Inferior parietal cortex (tissue), 1 donor: ENCODE results near the gene NPC1.
A peak's percentile ranks its signal among the peaks of the same experiment; 100 is the strongest.

ENCODE experiments used
- DNase-seq: peaks from one replicate; pipeline ENCODE4 v3.0.0-alpha.2; 2016; ENCODE audit errors: extremely low spot score

The NPC1 gene

DNA sequence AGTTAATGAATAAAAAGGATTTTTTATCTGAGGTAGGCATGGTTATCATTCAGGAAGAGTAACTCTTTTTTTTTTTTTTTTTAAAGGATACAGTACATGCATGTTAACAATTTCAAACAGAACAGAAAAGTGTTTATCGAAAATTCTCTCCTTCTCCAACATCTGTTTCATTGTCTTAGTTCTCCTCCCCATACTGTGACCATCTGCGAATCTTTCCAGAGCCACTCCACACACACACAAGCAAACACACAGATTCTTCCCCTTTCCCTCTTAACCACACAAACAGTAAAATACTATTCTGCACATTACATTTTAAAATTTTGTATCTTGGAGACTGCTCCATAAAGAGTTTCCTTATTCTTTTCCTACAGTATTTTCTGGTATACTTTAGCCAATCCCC, 38.0 kb downstream of the NPC1 start:
- no peak for DNase-seq

DNA sequence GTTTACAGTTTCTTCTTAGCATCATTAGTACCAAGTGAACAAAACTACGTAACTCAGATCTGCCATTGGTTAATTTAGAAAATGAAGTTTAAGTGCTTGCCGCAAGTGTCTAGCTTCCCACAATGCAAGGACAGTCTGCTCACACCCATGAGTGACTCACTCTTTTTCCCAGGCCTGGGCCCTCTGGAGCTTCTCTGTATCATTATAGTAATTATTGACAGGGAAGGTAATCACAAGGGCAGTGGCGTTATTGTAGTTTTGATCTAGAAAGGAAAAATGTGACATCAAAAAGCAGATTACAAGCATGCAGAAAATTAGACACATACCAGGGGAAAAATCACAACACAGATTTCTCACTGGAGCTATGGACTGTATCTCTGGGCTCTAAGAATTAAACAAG, 38.5 kb downstream of the NPC1 start:
- no peak for DNase-seq

DNA sequence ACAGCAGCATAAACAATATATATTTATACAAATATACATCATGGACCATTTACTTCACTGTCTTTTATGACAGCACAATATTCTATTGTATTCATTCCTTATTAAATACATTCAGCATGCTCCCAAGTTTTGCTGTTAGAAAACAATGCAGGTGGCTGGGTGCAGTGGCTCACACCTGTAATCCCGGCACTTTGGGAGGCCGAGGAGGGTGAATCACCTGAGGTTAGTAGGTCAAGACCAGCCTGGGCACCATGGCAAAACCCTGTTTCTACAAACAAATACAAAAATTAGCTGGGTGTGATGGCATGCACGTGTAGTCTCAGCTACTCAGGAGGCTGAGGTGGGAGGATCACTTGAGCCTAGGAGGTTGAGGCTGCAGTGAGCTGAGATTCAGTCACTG, 39.0 kb downstream of the NPC1 start:
- no peak for DNase-seq

DNA sequence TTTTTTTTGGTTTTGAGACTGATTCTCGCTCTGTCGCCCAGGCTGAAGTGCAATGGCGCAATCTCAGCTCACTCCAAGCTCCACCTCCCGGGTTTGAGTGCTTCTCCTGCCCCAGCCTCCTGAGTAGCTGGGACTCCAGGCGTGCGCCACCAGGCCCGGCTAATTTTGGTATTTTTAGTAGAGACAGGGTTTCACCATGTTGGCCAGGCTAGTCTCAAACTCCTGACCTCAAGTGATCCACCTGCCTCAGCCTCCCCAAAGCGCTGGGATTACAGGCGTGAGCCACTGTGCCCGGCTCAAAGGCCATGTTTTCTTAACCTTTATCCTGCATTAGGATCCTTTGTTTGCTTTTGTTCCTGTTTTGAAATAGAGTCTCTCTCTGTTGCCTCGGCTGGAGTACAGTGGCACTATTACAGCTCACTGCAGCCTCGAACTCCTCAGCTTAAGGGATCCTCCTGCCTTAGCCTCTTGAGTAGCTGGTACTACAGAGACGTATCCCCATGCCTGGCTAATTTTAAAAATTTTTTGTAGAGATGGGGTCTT, 41.0 kb downstream of the NPC1 start:
- DNase-seq, result no peak

DNA sequence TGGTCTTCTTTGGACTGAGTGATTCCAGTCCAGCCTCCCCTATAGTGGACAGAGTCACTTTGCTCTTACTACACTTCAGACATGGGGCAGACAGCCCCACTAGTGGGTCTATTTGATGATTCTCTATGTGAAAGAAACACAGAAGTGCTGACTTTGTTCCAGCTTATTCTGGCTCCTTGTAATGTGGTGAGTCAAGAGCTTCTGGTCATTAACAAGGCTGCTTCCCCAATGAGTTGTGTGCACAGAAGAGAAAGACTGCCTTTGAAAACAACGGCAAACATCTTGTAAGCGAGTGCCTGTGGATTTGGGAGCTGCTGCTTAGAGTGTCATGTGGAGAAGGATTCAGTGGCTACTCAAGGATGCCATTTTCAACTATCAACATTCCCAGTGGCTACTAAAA, 43.8 kb downstream of the NPC1 start:
- no peak for DNase-seq

DNA sequence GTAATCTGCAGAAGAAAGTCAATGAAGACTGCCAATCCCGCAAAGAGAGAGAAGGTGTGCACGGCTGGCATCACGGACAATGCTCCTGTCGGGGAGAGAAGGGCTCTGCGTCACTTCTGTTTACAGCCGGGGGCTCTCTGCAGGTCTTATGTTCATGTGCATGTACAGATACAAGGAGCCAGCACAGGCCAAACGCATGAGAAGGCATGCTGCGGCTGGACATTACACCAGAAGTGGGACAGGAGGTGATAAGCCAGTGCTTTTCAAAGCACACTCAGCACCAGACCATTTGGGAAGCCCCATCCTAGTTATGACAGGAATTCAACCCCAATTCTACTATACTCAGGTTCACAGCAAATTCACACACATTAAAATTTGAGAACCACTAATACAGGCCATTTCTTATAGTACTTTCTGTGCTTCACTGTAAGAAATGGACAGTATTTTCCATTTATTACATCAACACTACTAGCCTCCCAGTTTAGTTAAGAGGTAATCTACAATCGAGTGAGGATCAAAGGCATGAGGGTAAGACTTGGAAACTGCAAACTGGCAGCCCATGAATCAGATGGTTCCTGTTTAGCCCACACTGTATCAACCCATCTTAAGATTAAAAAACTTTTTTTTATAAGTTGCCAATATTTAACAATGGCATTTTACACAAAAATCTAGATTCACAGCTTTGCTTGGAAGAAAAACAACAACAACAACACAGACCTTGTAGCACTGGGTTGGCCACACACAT, 44.8 kb downstream of the NPC1 start:
- DNase-seq, result no peak

DNA sequence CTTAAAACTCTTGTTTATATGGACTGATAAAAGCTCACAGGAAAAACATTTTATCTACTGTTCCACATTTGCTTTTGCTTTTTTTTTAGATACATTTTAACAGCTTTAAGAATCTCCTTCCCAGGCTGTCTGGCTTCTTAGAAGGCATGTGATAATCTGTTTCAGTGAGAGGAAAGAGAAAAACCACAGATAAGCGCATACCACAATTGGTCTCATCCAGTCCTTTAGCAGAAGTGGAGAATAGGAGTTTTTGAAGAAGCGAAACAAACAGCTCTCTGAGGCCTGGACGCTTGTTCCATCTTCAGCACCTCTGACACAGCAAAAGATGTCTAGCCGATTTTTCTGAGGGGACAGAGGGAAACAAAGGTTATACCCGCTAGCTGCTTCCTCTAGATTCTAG, 45.4 kb downstream of the NPC1 start:
- DNase-seq, result peak; percentile 57

DNA sequence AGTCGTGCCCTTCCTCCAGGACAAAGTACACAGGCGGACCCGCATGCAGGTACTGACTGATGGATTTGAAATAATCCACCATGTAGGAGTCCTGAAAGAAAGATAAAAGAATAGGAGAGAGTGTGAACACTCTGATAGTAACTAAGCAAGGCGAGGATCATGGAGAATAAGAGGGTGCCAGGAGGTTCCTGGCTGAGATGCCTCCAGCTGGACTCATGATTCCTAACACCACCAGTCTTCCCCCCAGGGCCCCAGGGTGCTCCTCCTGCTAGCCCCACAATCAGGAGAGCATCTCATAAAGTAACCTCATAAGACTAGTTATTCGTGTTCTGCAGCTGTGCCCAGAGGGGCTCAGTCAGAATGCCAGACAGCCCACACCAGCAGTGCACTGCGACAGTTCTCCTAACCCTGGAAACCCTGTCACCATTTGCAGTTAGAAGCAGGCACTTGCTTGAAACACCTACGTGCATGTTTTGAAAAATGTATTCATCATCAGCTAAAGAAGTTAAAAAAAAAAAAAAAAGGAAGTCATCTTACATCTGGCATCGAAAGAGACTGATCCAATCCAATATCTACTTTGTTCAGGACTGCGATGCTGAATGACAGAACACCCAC, 46.3 kb downstream of the NPC1 start:
- DNase-seq, result no peak

DNA sequence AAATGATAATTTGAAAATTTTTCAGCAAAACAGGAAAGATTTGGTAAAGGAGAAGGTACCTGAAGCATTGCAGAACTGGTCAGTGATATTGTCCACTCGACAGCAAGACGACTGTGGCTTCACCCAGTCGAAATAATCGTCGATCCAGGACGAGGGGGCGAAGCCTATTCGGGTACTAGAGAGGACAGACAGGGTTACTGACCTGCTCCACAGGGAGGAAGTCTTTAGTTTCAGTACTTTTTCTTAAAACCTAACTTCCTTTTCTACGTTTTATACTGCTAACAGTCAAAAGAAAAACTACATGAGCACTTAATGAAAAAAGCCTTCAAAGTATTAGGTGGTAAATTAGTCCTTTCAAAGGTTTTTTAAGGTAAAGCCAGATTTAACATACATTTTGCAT, 47.0 kb downstream of the NPC1 start:
- no peak for DNase-seq

DNA sequence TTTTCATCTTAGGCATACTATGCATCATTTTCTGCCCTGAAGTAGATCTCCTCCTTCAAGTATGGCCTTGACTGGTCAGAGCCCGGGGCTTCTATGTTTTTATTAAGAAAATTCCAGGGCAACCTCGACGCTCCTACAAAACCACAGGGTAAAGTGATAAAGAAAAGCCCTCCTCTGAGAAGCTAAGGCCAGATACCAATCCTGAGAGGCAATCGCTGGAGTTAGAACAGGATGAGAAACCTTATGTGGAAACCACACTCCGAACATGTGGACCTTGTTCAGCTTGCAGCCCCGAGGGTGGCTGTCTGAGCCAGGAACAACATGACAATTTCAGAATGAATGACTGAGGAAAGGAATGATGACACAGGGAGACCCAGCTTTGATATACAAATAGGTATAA, 47.4 kb downstream of the NPC1 start:
- DNase-seq, result no peak

DNA sequence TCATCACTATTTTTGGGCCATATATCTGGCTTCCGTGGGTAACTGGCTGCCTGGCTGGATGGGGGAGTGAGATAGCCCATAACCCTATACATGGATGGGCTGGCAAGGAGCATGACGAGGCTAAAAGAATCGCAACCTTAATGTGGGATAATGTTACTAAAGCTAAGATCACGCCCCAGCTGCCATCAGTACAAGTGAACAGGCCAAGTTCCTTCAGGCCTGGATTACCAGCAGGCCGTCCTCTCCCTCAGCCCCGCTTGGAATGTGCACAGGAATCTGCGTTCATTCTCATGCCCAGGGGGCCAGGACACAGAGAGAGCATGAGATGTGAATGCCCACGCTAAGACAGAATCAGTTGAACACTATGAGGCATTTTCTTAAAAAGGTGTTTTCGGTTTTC, 48.3 kb downstream of the NPC1 start:
- DNase-seq, result no peak

DNA sequence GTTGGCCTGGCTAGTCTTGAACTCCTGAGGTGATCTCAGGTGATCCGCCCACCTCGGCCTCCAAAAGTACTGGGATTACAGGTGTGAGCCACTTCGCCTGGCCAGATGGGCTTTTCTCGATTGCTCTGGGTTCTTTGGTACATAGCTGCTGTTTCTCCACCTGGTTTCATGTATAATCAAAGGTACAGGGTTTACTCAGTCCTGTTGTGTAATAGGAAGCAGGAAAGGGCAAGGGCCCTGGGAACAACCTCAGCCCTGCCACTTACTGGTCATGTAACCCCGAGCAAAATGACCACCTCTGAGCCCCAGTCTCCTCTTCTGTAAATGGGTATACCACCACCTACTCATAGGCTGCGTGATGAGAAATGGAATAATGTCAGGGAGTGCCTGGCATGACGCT, 49.0 kb downstream of the NPC1 start:
- DNase-seq, result no peak

DNA sequence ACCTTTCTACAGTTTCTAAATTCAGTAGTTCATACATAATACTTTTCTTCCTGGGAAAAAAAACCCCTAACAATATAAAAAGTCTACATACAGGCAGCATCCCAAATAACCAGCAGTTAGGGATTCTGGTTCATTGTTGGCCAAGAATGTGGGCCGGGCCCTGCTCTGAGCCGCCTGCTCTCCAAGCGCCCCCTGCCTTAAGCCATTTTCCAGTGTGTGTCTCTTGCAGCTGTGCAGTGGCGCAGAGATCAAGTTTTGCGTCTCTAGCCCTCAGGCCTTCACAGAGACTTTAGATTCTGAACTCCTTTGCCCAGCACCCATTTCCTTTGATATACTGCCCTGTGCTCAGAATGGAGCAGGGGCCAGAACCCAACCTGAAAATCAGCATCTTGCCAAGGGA, 50.1 kb downstream of the NPC1 start:
- no peak for DNase-seq

DNA sequence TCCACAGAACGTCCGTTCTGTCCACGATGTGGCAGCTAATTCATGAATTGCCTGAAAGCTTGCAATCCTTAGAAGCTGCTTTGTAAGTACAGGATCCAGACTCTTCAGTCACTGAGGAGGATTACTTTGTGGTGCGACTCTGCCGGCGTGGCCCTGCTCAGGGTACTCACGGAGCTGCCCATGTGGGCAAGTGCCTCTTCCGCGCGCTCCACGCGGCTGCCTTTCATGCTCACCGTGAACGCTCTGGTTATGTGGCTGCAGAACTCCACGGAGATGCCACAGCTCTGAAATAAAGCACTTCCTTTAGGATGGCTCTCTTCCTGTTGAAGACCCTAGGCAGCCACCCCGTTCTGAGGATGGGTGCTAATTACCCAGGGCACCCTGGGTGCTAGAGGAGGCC, 52.0 kb downstream of the NPC1 start:
- DNase-seq, result no peak

DNA sequence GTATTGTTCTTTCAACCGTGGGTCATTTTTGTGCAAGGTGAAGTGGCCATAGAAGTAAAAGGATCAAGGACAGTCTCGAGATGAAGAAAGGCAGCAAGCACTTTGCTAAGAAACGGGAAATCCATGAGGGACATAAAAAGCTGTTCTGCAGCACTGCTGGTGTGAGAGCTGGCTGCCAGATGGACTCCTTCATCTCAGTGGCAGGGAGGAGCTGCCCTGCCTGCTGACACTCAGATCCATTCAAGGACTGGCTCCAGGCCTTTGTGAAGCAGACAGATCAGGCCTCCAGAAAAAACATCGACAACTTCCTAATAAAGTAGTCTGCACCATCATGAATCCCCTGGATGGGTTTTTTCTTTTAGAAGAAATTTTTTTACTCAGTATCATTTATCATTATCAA, 53.5 kb downstream of the NPC1 start:
- no peak for DNase-seq

DNA sequence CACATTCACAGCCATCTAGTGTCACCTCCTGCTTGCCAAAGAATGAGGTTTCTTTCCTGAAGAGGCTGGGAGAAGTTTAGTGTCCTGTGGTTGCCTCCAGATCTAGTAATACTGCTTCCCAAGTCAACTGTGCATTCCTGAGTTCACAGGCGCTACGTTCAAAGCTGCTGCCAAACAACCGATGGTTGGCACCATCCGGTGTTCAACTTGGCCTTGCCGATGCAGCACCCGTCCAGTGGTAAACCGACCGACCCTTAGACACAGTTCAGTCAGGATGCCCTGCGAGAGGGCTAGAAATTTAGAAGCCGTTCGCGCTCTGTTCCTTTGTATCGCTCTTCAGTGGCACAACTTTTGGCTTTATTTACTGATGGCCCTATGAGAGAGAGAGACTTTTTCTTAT, 54.4 kb downstream of the NPC1 start:
- no peak for DNase-seq

DNA sequence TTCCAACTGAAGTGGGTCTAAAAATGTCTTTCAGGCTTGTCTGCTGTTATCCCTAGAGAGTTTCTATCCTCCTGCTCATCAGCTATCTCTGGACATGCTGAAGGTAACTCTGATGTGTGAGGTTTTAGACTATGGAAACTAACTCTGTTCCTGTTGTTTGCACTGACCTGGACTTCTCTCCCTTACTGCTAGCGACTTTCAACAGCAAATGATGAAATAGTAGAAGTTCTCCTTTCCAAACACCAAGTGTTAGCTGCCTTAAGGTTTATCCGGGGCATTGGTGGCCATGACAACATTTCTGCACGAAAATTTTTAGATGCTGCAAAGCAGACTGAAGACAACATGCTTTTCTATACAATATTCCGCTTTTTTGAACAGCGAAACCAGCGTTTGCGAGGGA, 56.1 kb downstream of the NPC1 start:
- no peak for DNase-seq

DNA sequence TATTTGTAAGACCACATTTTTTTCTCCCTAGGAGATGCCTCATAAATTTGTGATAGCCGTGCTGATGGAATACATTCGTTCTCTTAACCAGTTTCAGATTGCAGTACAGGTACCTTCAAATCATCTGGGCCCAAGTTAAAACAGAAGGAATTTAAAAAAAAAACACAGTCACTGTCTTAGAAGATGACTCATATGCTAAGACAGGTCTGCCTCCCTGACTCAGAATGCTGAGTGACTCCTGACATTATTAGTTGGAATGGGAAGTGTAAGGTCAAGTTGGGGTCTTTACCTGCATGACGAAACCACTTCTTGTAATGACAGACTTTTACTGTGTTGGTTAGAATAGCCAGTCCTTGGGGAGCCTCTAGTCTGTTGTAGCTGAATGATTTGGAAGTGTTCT, 56.7 kb downstream of the NPC1 start:
- no peak for DNase-seq

DNA sequence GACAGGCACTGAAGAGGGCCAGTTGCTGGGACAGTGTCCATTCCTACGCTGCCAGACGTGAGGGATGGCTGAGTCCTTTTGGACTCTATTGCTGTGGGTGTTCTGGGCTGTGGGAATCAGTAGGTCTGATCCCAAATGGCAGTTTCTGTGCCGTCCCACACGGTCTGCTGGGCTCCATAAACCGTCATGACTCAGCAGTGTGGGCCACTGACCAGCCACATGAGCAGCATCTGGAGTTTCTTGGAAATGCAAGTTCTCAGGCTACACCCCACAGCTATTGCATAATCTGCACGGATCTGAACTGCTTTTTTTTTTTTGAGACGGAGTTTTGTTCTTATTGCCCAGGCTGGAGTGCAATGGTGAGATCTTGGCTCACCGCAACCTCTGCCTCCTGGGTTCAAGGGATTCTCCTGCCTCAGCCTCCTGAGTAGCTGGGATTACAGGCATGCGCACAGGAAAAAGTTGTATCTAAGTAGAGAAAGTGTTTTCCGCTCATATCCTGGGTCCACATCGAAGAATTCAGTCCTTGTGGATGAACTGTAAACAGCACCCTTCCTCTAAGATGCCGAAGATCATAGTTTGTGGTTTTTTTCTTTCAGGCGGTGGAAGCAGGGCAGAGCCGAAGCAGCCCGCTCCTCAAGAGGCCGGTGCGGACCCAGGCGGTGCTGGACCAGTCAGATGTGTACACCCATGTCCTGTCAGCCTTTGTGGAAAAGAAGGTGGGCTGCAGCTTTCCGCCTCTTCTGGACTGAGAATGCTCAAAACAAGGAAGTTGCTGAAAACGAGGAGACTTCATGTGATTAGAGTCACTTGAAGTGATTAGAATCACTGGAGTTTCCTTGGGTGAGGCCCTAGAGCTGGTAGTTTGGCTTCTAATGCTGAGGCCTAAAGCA, 57.5 kb downstream of the NPC1 start:
- no peak for DNase-seq

DNA sequence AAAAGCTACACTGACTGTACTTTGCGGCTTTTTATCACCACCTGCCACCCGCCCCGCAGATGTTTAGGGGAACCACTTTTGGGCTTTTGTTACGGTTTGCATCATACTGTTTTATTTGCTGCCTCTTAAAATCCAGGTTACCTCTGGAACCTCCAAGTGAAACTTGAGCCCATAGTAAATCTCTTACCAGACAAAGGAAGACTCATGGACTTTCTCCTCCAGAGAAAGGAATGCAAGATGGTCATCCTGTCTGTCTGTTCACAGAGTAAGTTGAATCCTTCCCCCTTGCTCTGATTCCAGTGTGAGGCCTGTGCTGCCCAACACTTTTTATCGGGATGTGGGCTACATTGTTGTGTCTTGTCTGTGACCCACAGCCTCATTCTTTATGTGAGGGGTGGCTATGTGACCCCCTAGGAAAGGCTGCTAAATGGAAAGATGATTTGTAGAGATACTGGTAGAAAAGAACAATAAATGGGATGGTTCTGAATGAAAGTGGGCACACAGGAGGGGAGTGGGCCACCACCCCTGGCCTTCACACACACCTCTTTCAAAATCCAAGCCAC, 59.7 kb downstream of the NPC1 start:
- no peak for DNase-seq

DNA sequence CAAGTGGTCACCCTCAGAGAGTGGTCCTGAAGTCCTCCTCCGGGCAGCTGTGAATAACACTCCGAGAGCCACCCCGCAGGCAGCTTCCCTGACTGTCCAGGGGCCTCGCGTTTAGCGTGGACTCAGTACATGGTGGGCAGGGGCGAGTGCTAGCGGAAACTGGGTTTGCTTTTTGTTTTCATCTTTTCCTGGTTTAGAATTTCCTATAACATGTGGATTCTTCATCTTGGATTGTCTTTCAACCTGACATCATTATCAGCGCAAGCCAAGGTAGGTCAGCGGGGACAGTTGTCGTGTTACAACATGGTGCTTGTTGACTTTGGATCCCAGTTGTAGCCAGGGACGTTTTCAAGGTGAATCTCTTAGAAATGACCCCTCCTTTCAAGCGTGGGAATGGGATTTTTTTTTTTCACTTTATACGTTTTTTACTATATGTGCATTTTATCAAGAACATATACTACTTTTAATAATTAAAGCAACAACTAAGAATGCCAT, 62.0 kb downstream of the NPC1 start:
- DNase-seq, result no peak
